Activated CD8-positive, alpha-beta memory T cell treated with anti-CD3 and anti-CD28 coated beads, Interleukin-2, amount 10 ng/mL, durations not matched to agents 7 days and 5 days (primary cell): ENCODE results near the gene C11orf97. TPM values are rescaled to one million over a fixed set of nuclear protein-coding genes. Genes with fewer than 3 reads are reported as not detected.
A peak's percentile ranks its signal among the peaks of the same experiment; 100 is the strongest.

ENCODE experiments used
- ATAC-seq: fragments of 150-1000 bp; cut with Tn5 transposase; one replicate; pipeline ENCODE4 v1.10.0; 2021; ENCODE audit warnings: moderate library complexity
- CTCF ChIA-PET: fragments of 350-600 bp; sonication (Branson Sonifier 250); formaldehyde crosslinking; loops from one replicate; lab custom pipeline; 2021; ENCODE audit warnings: antibody characterized with exemption; lab: Charles Lee
- DNase-seq: peaks from one replicate; pipeline ENCODE4 v3.0.0-alpha.2; 2020
- H3K27ac Mint-ChIP-seq: one replicate; pipeline ENCODE4 v1.8.0; 2021; ENCODE audit warnings: mild to moderate bottlenecking, mixed read lengths
- H3K27me3 Mint-ChIP-seq: one replicate; pipeline ENCODE4 v1.8.0; 2021; ENCODE audit warnings: mixed read lengths
- H3K36me3 Mint-ChIP-seq: one replicate; pipeline ENCODE4 v1.8.0; 2021; ENCODE audit warnings: mild to moderate bottlenecking, mixed read lengths
- H3K4me1 Mint-ChIP-seq: one replicate; pipeline ENCODE4 v1.8.0; 2021; ENCODE audit warnings: mixed read lengths
- H3K4me3 Mint-ChIP-seq: one replicate; pipeline ENCODE4 v1.8.0; 2021; ENCODE audit warnings: mild to moderate bottlenecking, moderate library complexity, mixed read lengths
- H3K9me3 Mint-ChIP-seq: one replicate; pipeline ENCODE4 v1.8.0; 2022; ENCODE audit warnings: low read depth, mixed read lengths
- total RNA-seq, 2 experiments: library from RNA; stranded (reverse); gene quantifications; one replicate each; pipeline ENCODE4 v1.2.3, GENCODE V29; 2021

Gene C11orf97, protein sequence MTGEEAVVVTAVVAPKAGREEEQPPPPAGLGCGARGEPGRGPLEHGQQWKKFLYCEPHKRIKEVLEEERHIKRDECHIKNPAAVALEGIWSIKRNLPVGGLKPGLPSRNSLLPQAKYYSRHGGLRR
- not detected for total RNA-seq

DNA sequence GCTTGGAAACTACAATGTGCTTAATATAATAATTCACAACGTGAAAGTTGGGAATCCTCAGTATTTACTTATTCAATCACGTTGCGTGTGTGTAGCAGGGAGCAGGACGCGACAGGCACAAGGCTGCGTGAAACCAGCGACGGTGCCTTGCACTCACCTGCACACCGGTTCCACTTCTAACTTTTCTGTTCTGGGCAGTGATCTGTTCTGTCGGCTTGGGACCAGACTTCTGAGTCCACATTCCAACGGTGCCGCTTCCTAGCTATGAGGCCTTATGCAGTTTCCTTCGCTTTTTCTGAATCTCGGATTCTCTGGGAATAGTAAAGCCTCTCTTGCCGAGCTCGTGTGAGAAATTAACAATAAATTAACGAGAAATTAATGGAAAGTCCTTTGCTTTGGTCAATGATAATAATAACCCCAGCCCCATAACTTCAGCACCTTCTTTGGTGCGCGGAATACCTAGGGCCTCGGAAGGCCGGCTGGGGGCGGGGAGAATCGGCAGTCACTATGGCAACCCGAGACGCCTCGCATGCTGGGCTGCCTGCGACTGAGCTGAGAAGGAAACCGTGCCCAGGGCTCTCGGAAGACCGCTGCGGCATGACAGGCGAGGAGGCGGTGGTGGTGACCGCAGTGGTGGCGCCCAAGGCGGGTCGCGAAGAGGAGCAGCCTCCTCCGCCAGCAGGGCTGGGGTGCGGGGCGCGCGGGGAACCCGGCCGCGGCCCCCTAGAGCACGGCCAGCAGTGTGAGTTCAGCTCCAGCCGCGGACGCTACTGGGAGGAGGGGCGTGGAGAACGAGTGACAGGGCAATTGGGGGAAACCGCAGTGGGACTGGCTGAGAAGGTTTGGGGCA lies at the start of gene C11orf97:
Gene C11orf97, plus strand, starts transcription at position 530 of the 850 bp plus-strand sequence. Its CDS starts 68 bp downstream, at position 598.
- ATAC-seq = peak; percentile 86
- peak; percentile 70 for DNase-seq
- Mint-ChIP-seq H3K4me3 (peak within 1 kb of the TSS; percentile 52), H3K27me3 (peaks cover 46% of the 10 kb centered on the region), H3K27ac (no peak within 1 kb of the TSS), H3K9me3 (no peaks in the 10 kb centered on the region), H3K4me1 (peaks cover 16% of the 10 kb centered on the region), H3K36me3 (no peaks in the 10 kb centered on the region)
- CTCF ChIA-PET = interaction anchor here (0.9 to 1.5 kb wide), 4 partner anchors 10 to 788 kb away, joined by 3 to 12 read pairs (median 3); no protein-coding TSS in a partner anchor

DNA sequence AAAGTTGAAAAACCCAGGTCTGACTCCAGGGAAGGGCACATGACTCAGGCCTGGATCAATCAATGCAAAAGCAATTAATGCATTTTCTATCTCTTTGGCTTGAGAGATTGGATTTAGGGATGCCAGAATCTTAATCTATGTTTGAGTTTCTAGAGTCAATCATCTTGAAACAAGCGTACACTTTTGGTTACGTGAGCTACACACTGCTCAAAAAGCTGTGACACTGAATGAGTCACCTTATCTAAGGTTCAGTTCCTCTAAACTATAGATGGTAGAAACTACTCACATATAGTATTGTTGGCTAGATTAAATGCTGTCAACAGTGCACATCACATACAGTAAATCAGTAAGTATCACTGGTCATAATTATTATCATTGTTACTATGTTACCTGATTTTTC lies 42.8 kb upstream of the C11orf97 start:
- Mint-ChIP-seq H3K9me3 (no peaks in the 10 kb centered on the region), H3K4me1 (peaks cover 25% of the 10 kb centered on the region), H3K36me3 (peaks cover 49% of the 10 kb centered on the region), H3K4me3 (no peak overlapping the region), H3K27ac (no peak overlapping the region), H3K27me3 (no peaks in the 10 kb centered on the region)
- DNase-seq = no peak
- ATAC-seq = peak; percentile 58
- CTCF ChIA-PET = interaction anchor here (1.3 kb wide), 1 partner anchor 36 kb away, joined by 3 read pairs; no protein-coding TSS in a partner anchor

DNA sequence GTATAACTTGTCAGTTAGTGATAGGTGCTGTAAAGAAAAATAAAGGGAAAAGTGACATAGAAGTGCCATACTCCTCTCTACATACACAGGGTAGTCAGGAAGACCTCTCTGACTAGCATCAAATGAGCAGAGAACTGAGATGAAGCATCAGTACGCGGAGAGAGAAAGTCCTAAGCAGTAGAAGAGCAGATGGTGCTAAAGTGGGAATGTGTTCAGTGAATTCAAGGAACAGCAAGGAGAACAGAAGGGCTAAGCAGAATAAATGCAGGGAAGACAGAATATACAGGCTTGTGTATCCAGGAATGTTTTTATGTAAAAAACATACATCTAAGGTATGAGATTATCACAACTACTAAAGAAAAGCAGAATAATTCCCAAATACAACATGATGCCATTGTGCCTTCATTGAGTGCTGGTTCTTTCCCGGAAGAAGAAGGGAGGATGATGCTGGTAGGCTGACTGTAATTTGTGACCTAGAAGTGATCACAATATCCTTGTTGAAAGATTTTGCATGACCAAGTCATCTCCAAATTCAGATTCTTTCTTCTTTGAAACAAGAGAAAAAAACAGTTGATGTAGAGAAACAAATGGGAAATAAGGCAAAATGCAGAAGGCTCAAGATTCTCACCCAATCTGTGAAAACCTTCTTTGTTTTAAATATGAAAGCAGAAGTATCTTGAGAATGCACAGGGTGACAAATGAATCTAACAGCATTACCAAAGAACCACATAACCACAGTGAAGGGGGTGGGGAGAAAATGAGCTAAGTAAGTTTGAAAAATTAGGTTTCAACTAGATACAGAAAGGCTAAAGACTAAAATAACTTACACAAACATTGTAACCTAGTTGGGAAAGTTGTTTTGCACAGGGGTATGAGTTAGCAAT lies 39.1 kb upstream of the C11orf97 start:
- H3K36me3 Mint-ChIP-seq = peaks cover 55% of the 10 kb centered on the region
- H3K27ac Mint-ChIP-seq = peak overlapping the region; percentile 88
- peaks cover 35% of the 10 kb centered on the region for H3K4me1 Mint-ChIP-seq
- peak; percentile 91 for ATAC-seq
- DNase-seq = peak; percentile 75
- H3K9me3 Mint-ChIP-seq = no peaks in the 10 kb centered on the region
- peak overlapping the region; percentile 57 for H3K4me3 Mint-ChIP-seq
- H3K27me3 Mint-ChIP-seq = no peaks in the 10 kb centered on the region
- CTCF ChIA-PET = no interaction called here

DNA sequence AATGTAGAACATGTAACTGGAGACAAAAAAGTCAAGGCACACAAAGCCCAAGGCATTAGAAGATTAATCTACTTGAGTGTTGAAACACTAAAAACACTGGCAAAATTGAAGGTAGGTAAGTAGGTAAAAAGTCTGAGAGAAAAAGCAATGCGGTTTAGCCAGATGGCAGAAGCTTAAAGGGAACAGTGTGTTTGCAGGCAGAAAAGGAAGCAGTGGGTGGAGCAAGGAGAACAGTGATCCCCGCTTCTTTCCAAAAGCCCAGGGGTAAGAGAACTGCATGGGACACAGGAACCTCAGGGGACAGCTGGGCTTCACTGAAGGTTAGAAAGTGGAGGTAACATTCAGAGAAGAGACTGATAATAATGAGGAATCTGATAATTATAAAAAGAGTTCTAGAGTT lies 34.6 kb upstream of the C11orf97 start:
- Mint-ChIP-seq H3K27me3 (no peaks in the 10 kb centered on the region), H3K4me1 (peaks cover 26% of the 10 kb centered on the region), H3K9me3 (no peaks in the 10 kb centered on the region), H3K4me3 (no peak overlapping the region), H3K27ac (peak overlapping the region; percentile 53), H3K36me3 (peaks cover 56% of the 10 kb centered on the region)
- no peak for ATAC-seq
- CTCF ChIA-PET = interaction anchor here (1.2 kb wide), 1 partner anchor 14 kb away, joined by 3 read pairs; no protein-coding TSS in a partner anchor
- DNase-seq = no peak

DNA sequence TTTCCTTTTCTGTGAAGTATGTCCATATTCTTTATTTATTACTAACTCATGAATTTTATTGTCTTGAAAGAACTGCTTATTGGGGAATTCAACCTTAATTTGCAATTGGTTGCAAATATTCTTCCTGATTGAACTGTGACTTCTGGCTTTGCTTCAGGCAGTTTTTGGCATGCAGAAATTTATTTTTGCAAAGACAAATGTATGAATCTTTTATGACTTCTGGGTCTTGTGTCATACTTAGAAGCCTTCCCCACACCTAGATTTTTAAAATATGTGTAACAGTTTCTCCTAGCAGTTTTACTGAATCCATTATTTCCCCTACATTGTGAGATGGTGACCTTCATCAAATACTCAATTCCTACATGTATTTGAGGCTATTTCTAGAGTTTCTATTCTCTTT lies 30.9 kb upstream of the C11orf97 start:
- no peak overlapping the region for H3K4me3 Mint-ChIP-seq
- H3K36me3 Mint-ChIP-seq = peaks cover 54% of the 10 kb centered on the region
- peaks cover 9% of the 10 kb centered on the region for H3K4me1 Mint-ChIP-seq
- no peak overlapping the region for H3K27ac Mint-ChIP-seq
- H3K9me3 Mint-ChIP-seq = no peaks in the 10 kb centered on the region
- ATAC-seq (no peak), DNase-seq (no peak)
- H3K27me3 Mint-ChIP-seq = no peaks in the 10 kb centered on the region
- CTCF ChIA-PET = no interaction called here

DNA sequence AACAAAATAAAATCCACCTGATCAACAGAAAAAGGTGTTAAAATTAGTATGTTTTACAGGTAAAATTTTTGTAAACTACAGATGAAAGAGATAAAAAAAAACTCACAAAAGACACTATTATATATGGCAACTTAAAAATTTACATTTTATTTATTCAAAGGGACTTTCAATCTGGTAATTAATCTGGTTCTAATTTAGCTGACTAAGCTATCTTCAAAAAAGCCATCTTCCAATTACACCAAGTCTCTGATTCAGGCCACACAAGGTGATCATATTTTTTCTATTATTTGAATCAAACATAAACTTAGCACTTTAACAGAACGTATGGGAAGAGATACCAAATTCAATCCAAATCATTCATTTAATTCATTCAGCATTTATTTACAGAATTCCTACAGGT lies 26.2 kb upstream of the C11orf97 start:
- Mint-ChIP-seq H3K4me3 (no peak overlapping the region), H3K4me1 (peaks cover 8% of the 10 kb centered on the region), H3K9me3 (no peaks in the 10 kb centered on the region), H3K27me3 (no peaks in the 10 kb centered on the region), H3K27ac (no peak overlapping the region), H3K36me3 (peaks cover 66% of the 10 kb centered on the region)
- CTCF ChIA-PET = no interaction called here
- ATAC-seq (no peak), DNase-seq (no peak)

DNA sequence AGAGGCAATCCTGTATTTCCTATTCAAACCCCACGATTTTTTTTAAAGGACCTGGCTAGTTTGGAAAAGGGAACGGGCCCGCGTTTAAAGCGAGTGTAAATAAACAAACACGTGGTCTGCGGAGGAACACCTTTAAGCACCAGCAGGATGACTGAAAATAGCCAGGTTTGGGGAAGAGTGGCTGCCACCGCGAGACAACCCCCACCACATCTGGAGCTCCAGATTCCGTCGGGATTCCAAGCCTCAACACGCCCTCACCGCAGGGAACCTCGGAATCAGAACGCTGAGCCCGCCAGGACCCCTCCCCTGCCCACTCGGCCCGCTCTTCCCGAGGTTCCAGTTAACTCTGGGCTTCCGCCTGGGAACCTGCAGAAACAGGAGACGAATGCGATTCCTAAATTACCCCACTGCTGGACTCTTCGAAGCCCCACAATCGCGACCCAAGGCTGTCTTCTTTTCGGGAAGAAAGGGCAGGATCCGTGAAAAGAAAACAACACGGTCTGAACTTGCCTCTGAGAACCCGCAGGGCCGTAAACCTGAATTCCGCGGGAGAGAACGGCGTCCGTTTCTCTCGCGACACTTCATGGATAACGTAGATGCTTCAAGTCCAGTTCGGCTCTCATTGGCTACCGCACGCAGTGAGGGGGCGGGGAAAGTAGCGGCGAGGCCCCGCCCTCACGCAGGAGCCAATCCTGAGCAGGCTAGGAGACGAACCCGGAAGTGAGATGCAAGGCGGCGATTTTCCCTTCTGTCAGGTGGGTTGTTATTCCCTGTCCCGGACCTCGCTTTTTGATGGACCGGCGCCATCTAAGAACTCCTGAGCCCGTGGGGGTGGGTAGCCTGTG lies 18.8 kb upstream of the C11orf97 start, which contains the start of the genes ANKRD49 and MRE11:
Gene ANKRD49, plus strand, starts transcription at position 704 of the 845 bp plus-strand sequence. CDS start 2,710 bp downstream, outside the sequence.
Gene MRE11, minus strand, starts transcription at position 564 of the 845 bp plus-strand sequence. CDS start 1,043 bp downstream, outside the sequence.
- H3K4me3 Mint-ChIP-seq = peak within 1 kb of the TSS; percentile 94
- peaks cover 33% of the 10 kb centered on the region for H3K4me1 Mint-ChIP-seq
- CTCF ChIA-PET = interaction anchor here (1.0 kb wide), 1 partner anchor 12 kb away, joined by 4 read pairs; no protein-coding TSS in a partner anchor

DNA sequence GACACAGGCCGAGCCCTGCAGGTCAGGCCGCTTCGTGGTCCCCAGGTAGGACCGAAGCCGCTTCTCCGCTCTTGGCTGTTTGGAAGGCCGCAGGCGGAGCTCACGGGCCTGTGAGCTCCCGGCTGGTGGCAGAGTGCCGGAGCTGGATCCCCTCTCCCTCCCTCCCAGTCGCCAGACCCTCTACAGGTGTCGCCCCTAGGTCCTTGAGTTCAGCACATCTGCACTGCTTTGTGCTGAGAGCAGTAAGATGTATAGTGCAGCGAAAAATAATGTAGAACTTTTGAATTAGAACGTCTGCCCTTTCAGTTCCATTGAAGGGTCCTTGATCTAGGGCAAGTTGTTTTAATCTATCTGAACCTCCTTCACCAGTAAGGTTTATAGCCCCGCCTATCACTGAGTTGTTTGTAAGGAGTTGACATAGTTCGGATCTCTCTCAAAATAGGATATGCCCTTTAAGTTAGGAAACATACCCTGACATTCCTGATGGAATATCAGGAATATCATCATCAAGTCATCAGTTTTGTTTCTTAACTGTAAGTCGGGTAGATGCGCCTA lies 18.1 kb upstream of the C11orf97 start:
- no peaks in the 10 kb centered on the region for H3K27me3 Mint-ChIP-seq
- CTCF ChIA-PET = interaction anchor here (1.0 kb wide), 1 partner anchor 11 kb away, joined by 4 read pairs; no protein-coding TSS in a partner anchor
- peaks cover 29% of the 10 kb centered on the region for H3K36me3 Mint-ChIP-seq
- H3K4me1 Mint-ChIP-seq = peaks cover 33% of the 10 kb centered on the region
- no peaks in the 10 kb centered on the region for H3K9me3 Mint-ChIP-seq
- ATAC-seq (peak; percentile 73), DNase-seq (no peak)
- peak overlapping the region; percentile 93 for H3K27ac Mint-ChIP-seq
- H3K4me3 Mint-ChIP-seq = peak overlapping the region; percentile 94

More for the DNA sequence above, 18.8 kb upstream of the C11orf97 start, which contains the start of the genes ANKRD49 and MRE11:
- Mint-ChIP-seq H3K36me3 (peaks cover 32% of the 10 kb centered on the region), H3K9me3 (no peaks in the 10 kb centered on the region), H3K27me3 (no peaks in the 10 kb centered on the region), H3K27ac (peak within 1 kb of the TSS; percentile 93)
- ATAC-seq (peak; percentile 99), DNase-seq (peak; percentile 98)

GRCh38 chr11:94500181-94500580 lies 12.1 kb upstream of the C11orf97 start:
- H3K4me3 Mint-ChIP-seq = no peak overlapping the region
- no peaks in the 10 kb centered on the region for H3K9me3 Mint-ChIP-seq
- H3K27ac Mint-ChIP-seq = no peak overlapping the region
- CTCF ChIA-PET = no interaction called here
- ATAC-seq = no peak
- H3K4me1 Mint-ChIP-seq = peaks cover 7% of the 10 kb centered on the region
- no peak for DNase-seq
- no peaks in the 10 kb centered on the region for H3K27me3 Mint-ChIP-seq
- H3K36me3 Mint-ChIP-seq = peaks cover 25% of the 10 kb centered on the region

DNA sequence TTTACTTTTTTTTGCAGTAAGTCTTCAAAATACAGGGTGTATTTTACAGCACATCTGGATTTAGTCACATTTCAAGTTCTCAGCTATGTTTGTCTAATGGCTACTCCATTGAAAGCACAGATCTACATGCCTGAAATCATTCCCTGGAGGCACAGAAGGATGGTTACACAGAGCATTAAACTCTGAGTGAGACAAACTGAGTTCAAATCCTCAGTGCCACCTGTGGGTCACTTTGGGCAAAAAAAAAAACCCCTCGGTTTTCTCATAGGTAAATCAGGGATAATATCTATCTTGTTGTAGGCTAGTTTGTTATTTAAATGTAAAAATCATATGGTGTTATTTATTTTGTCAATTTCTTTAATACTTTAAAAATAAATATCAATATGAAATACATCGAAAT lies 10.7 kb upstream of the C11orf97 start:
- no peak for DNase-seq

DNA sequence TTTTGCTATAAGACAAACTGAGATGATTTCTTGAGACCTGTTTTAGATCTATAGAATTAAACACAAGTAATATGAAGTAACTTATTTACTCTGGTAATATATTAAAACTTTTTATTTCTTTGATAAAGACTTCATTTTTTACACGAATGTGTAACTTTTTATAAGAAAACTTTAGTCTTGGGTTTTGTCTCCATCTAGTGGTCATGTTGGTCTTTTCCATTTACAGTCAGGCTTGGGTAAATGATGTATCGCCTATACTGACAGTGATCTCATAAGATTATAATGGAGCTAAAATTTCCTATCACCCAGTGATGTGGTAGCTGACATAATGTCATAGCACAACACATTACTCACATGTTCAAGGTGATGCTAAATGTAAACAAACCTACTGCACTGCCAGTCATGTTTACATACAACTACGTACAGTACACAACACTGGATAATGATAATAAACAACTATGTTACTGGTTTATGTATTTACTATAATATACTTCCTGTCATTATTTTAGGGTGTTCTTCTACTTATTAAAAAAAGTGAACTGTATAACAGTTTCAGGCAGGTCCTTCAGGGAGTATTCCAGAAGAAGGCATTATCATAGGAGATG lies 7.5 kb upstream of the C11orf97 start:
- H3K9me3 Mint-ChIP-seq = no peaks in the 10 kb centered on the region
- CTCF ChIA-PET = interaction anchor here (0.9 to 4.8 kb wide), 9 partner anchors 11 to 583 kb away, joined by 3 to 31 read pairs (median 4); partner anchors contain the start of genes ANKRD49 and MRE11

More for the DNA sequence above, 10.7 kb upstream of the C11orf97 start:
- no peak overlapping the region for H3K27ac Mint-ChIP-seq
- no peak for ATAC-seq
- CTCF ChIA-PET = interaction anchor here (0.7 to 4.8 kb wide), 5 partner anchors 10 to 606 kb away, joined by 3 to 31 read pairs (median 5); partner anchors contain the start of gene C11orf97
- no peaks in the 10 kb centered on the region for H3K27me3 Mint-ChIP-seq
- no peak overlapping the region for H3K4me3 Mint-ChIP-seq
- peaks cover 2% of the 10 kb centered on the region for H3K4me1 Mint-ChIP-seq
- peaks cover 25% of the 10 kb centered on the region for H3K36me3 Mint-ChIP-seq
- H3K9me3 Mint-ChIP-seq = no peaks in the 10 kb centered on the region

More for the DNA sequence above, 7.5 kb upstream of the C11orf97 start:
- Mint-ChIP-seq H3K4me1 (no peaks in the 10 kb centered on the region), H3K27ac (no peak overlapping the region), H3K27me3 (no peaks in the 10 kb centered on the region), H3K4me3 (no peak overlapping the region), H3K36me3 (peaks cover 3% of the 10 kb centered on the region)
- ATAC-seq = no peak
- DNase-seq = no peak
